Skeletal muscle cell (primary cell): Measurements from ENCODE around the gene NPR2.
A peak's percentile ranks its signal among the peaks of the same experiment; 100 is the strongest.

Experiments
- DNase-seq: peaks from one replicate; pipeline ENCODE4 v3.0.0-alpha.2; 2010; ENCODE audit warnings: low read depth
- H3K4me3 ChIP-seq: 2 replicates; pipeline ENCODE4 v1.5.1; 2011; ENCODE audit warnings: low read depth, mild to moderate bottlenecking, control low read depth, low read length, moderate library complexity

NPR2 gene

GRCh38 chr9:35791297-35791921 lies at the start of gene NPR2:
TSS of gene NPR2 (plus strand) at chr9:35791591. CDS start at chr9:35792409, 818 bp downstream.
- DNase-seq = no peak
- H3K4me3 ChIP-seq = peak within 1 kb of the TSS; percentile 55

- no peak overlapping the region for H3K4me3 ChIP-seq
- DNase-seq = no peak
These were observed 49.7 kb upstream of the NPR2 start for GRCh38 chr9:35741740-35742139.

- no peak overlapping the region for H3K4me3 ChIP-seq
- no peak for DNase-seq
These were observed 47.9 kb upstream of the NPR2 start for GRCh38 chr9:35743452-35743851.

- DNase-seq = no peak
- H3K4me3 ChIP-seq = no peak overlapping the region
These were observed 47.4 kb upstream of the NPR2 start for GRCh38 chr9:35743880-35744518.

DNA sequence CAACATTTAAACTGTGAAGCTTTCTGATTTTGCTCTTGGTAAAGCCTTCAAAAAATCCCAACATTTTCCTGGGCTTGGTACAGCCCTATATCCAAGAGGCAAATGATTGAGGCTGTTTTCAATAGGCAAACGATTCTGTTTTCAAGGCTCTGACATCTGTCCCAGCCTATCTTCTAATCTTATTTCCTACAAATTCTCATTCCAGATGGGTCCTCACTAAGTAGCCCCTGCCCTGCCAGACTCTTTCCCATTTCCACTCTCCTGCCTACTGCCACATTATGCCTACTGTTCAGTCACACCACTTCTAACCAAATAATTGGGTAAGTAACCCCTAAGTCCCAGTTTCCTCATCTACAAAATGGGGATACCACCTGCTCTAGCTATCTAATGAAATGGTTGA lies 45.8 kb upstream of the NPR2 start:
- DNase-seq = no peak
- no peak overlapping the region for H3K4me3 ChIP-seq

DNA sequence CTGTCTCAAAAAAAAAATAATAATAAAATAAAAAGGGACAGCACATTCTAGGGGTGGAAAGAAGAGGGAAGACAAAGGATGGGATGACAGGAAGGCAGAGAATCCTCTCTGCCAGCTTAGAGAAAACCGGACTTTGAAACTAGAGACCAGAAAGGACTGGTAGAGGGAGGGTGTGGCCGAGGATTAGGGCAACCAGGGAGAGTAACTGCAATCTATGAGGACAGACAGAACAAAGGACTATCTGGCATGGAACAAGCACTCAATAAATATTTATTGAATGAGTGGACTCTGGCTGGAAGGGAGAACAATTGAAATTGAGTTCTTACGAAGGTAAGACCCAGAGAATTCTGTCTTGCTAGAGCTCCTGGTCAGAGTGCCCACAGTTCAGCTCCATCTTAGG lies 44.8 kb upstream of the NPR2 start:
- peak overlapping the region; percentile 92 for H3K4me3 ChIP-seq
- DNase-seq = no peak

DNA sequence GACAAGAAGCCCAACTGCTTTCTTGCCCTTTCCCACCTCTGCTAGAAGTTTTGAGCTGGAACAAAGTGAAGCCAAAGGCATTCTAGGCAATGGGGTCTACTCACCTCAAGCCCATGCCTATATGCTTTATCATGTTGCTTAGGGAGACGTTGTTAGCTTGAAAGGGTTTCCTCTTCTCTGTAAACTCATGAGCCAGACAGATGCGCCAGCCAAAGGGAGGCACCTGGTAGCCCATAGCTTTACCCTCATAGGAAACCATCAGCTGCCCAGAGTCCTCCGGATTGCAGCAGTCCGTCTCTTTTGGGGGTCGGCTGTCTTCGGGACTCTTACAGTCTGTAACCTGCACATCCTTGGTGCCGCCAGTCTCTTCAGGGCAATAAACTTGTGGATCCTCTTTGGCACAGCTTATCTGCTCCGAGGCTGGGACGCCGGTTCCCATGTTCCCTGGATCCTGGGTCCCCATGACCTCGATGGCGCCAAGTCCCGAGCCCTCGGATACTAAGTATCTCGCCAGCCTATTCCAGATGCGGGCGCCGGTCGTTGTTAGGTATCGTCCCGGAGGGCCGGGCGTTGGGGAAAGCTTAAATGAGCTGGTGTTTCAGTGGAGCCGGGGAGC lies 43.0 kb upstream of the NPR2 start:
- DNase-seq = no peak
- peak overlapping the region; percentile 92 for H3K4me3 ChIP-seq

- DNase-seq = no peak
- H3K4me3 ChIP-seq = peak within 1 kb of the TSS; percentile 92
These were observed 42.4 kb upstream of the NPR2 start, which contains the start of the genes GBA2 and RGP1 for GRCh38 chr9:35748858-35749514. TSS of gene GBA2 (minus strand) at chr9:35749228. CDS start at chr9:35748704, 524 bp downstream. TSS of gene RGP1 (plus strand) at chr9:35749287. CDS start at chr9:35749756, 469 bp downstream.

- H3K4me3 ChIP-seq = peak overlapping the region; percentile 92
- no peak for DNase-seq
These were observed 41.7 kb upstream of the NPR2 start for GRCh38 chr9:35749515-35750255.

- no peak for DNase-seq
- H3K4me3 ChIP-seq = peak overlapping the region; percentile 92
These were observed 41.2 kb upstream of the NPR2 start for GRCh38 chr9:35750256-35750531.

GRCh38 chr9:35753466-35753865 lies 37.9 kb upstream of the NPR2 start:
- H3K4me3 ChIP-seq = no peak overlapping the region

DNA sequence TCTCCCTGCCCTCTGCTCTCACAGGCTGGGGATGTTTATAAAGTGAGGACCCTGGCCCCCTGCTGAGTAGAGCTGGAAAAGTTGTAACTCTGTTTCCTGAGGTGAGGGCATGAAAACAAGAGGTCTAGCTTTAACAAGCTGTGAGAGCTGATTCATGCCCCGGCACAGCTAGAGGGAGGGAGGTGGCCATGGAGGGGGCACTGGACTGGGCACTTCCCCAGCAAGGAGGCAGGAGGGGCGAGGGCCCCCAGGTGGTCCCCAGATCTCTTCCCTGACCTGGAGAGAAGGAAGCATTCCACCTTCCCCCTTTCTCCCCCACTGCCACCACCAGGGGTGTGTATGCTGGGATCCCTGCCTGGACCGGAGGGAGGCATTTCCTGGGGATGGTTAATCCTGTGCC lies 37.1 kb upstream of the NPR2 start, which contains the start of gene MSMP:
MSMP (minus strand) TSS at position 13 of the 400 bp plus-strand sequence. CDS start 147 bp downstream, outside the sequence.
- DNase-seq = no peak
- no peak within 1 kb of the TSS for H3K4me3 ChIP-seq

More at GRCh38 chr9:35753466-35753865, 37.9 kb upstream of the NPR2 start:
- DNase-seq = no peak

DNA sequence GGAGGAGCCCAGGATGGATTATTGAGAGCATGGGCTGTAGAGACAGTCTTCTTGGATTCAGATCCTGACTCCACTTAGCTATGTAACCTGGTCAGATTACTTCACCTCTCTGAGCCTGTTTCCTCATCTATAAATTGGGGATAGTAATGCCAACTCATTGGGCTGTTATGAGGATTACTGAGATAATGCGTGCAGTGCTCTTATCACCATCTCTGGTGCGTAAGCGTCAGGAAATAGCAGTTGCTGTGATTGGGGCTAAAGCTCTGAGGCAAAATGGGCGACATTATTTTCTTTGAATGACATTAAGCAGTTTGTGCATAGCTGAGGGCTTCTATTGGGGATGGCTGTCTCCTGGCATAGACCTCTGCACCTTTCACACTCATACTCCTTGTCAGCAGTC lies 36.3 kb upstream of the NPR2 start:
- DNase-seq = no peak
- H3K4me3 ChIP-seq = no peak overlapping the region

DNA sequence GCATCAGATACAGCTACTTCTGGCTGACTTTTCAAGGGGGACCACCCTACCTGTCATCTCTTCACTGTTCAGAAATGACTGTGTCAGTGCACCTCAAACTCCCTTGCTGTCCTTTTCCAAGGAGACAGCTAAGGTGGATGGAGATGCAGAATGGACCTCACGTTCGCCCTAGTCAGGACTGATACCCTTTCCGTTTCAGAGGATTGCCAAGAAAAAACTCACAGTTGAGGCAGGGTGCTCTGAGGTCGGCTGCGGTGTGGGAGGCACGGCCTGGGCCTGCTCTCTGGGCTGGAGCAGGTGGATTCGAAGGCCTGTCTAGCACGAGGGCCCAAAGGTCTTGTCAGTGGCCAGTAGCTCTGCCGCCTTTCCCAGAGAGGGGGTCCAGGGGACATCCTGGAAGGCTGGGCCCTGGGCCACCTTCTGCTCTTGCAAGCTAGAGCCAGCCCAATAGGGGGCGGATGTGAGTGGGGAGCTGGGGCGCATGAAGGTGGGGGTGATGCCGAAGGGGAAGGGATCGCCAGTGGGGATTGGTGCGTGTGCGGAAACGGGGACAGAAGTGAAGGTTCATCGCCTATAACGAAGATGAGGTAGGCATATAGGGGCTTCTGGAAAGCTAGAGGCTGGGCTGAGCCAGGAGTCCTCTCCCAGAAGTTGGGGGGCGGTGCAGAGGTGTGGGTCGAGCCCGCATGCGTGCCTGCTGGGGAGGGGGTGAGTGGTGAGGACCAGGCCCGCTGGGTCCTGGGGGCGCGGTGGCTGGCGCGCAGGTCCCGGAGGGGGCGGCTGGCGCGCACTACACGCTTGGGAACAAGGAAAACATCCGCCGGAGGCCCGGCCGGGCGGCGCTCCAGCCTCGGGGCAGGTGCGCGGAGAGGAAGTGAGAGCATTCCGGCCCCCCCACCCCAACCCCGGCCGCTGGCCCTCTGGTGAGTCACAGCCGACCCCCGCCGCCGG lies 34.8 kb upstream of the NPR2 start:
- no peak for DNase-seq
- peak overlapping the region; percentile 36 for H3K4me3 ChIP-seq

- no peak for DNase-seq
These were observed 34.0 kb upstream of the NPR2 start for GRCh38 chr9:35757226-35757891.

GRCh38 chr9:35757892-35758275 lies 33.5 kb upstream of the NPR2 start:
- H3K4me3 ChIP-seq = no peak overlapping the region

More at GRCh38 chr9:35757226-35757891, 34.0 kb upstream of the NPR2 start:
- peak overlapping the region; percentile 36 for H3K4me3 ChIP-seq

GRCh38 chr9:35758475-35759050 lies 32.8 kb upstream of the NPR2 start:
- peak; percentile 36 for DNase-seq
- no peak overlapping the region for H3K4me3 ChIP-seq

More at GRCh38 chr9:35757892-35758275, 33.5 kb upstream of the NPR2 start:
- no peak for DNase-seq

GRCh38 chr9:35759795-35760194 lies 31.6 kb upstream of the NPR2 start:
- no peak overlapping the region for H3K4me3 ChIP-seq
- DNase-seq = no peak
